Right lobe of liver (tissue), 4 donors: ENCODE measurements around the gene ZNF579.

Experiments
- POLR2A ChIP-seq: fragments of 450-650 bp; IDR thresholded peaks from one replicate; pipeline ENCODE4 v1.6.1; 2017; ENCODE audit warnings: antibody characterized with exemption, mild to moderate bottlenecking
- TF ChIP-seq, protein P1 (sequence below), 4 donors: fragments of 200-600 bp in 3 of 4; fragments of 450-650 bp in 1 of 4; IDR thresholded peaks; one replicate each; pipeline versions ENCODE4 v1.5.1 to v1.8.0; 2016 to 2022; ENCODE audit warnings: antibody characterized with exemption in 4 of 4, mild to moderate bottlenecking in 2 of 4
- donor health status: DM: no; HTN: no; CAD: no.
- donor health status: DM: no; HTN: no; CAD: no.
- donor health status: DM: no; HTN: yes; CAD: no.

DNA sequence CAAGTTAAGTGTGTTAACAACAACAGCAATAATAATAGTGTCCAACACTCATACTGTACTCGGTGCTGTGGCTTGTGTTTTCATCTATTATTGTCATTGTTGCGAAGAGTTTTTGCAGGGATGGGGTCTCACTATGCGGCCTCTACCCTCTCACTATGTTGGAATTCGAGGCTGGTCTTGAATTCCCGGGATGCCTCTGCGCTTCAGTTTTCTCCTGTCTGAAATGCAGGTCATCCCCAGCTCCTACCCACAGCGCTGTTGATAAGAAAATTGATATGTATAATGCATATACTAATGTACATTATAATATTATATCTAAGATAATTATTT lies 30.4 kb downstream of the ZNF579 start:
- TF ChIP-seq, protein P1, sequence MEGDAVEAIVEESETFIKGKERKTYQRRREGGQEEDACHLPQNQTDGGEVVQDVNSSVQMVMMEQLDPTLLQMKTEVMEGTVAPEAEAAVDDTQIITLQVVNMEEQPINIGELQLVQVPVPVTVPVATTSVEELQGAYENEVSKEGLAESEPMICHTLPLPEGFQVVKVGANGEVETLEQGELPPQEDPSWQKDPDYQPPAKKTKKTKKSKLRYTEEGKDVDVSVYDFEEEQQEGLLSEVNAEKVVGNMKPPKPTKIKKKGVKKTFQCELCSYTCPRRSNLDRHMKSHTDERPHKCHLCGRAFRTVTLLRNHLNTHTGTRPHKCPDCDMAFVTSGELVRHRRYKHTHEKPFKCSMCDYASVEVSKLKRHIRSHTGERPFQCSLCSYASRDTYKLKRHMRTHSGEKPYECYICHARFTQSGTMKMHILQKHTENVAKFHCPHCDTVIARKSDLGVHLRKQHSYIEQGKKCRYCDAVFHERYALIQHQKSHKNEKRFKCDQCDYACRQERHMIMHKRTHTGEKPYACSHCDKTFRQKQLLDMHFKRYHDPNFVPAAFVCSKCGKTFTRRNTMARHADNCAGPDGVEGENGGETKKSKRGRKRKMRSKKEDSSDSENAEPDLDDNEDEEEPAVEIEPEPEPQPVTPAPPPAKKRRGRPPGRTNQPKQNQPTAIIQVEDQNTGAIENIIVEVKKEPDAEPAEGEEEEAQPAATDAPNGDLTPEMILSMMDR (IDR thresholded peaks at IDR 0.05) = no peak
- TF ChIP-seq POLR2A = no peak
